DMS79 treated with DMSO at 0.1 percent for 48 hours (cell line): ENCODE measurements around the gene LRP6.
"Not testable (repeated sequence)": the region's sequence is repeated elsewhere in the genome, so short reads cannot be mapped to it uniquely, and the experiment has no call there.

Experiments
- DNase-seq: peaks from one replicate; lab custom pipeline; 2025; lab: John Stamatoyannopoulos, UW

The LRP6 gene

DNA sequence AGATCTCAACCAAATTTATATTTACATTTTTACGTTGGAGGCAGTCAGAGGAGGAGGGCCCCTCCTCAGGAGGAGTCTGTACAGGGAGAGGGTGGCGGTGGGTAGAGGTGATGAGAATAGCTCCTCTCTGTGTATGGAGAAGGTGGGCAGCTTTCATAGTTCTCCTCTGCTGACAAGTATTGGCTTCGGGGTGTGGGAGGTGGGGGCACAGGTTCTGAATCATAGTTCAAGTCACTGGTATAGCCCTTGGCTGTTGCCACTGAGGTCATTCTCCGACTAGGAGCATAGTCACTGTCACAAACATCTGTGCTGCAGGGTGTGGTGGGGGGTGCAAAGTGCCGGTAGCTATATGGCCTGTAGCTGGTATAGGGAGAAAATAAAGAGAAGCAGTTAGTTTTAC, 145.8 kb downstream of the LRP6 start:
- no peak for DNase-seq

DNA sequence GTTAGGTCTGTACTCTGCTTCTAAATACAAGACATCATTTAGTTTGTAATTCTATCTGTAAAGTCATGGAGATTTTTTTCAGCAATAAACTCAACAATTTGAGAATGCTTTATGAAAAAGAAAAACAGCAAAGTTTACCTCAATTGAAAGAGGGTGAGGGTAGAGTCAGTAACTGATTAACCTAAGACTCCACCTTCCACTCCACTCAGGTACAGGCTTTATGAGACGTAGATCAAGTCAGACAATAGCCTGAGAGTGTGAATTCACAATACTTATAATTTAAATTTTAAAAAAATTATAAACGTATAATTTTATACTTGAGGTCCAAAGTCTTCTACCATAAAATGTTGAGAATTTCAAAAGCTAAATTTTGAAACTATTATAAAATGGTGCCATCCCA, 150.2 kb downstream of the LRP6 start:
- DNase-seq: no peak

DNA sequence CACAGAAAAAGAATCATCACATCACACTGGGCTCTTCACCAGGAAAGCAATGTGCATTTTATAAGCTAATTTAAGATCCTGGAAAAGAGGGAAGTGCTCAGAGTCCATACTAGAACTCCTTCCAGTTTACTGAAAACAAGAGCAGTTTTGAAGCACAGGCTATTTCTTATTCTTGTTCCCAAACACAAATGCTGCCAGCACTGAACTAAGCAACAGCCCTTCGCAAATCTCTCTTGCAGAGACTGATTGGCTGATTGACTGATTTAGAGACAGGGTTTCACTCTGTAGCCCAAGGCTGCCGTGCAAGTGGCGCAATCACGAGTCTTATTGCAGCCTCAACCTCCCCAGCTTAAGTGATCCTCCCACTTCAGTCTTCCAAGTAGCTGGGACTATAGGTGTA, 151.3 kb downstream of the LRP6 start:
- no peak for DNase-seq

GRCh38 chr12:12110923-12111555, 155.8 kb downstream of the LRP6 start:
- not testable (repeated sequence) for DNase-seq

DNA sequence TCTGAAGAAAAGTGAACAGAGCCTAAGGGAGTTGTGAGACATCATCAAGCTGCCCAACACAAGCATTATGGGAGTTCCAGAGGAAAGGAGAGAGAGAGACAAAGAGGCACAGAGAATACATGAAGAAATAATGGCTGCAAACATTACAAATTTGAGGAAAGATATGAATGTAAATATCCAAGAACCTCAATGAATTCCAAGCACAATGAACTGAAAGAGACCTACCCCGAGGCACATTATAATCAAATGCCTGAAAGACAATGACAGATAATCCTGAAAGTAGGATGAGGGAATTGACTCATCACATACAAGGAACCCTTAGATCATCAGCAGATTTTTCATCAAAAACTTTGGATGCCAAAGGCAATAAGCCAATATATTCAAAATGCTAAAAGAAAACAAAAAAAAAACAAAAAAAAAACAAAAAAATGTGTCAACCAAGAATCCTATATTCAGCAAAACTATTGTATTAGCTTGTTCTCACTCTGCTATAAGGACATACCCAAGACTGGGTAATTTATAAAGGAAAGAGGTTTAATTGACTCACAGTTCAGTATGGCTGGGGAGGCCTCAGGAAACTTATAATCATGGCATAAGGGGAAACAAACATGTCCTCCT, 158.3 kb downstream of the LRP6 start:
- DNase-seq: no peak

DNA sequence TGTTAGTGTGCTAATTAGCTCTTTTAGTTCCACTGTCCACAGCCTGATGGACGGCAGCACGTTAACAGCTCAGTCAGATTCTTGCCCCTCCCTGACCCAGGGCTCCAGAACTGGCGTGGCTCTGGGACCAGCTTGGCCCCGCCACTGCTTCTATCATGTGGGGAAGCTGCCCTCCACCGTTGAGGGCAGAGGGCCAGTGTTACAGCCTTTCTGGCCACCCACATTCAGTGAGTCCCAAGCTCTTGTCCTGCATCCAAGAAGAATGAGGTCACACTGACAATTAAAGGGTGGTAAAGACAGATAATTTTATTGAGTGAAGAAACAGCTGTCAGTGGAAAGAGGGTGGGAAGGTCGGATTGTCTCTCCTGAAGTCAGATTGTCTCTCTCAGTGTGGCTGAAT, 159.2 kb downstream of the LRP6 start:
- DNase-seq: no peak

DNA sequence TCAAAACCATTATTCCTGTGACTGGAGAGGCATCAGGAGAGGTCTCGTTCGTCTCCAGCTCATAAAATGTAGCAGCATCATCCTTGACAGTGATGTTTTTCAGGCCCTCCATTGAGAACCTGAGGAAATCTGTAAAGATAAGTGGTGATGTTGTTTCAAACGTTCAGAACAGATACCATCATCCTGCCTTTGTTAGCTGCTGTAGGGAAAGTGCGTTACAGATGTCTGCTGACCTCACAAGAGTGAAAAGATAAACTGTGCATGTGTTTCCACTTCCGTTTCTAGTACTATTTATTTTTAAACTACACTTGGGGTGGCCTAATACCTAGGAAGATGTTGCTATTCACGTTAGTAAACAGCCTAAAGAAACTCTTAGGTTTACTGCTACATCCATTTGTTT, 167.7 kb downstream of the LRP6 start:
- no peak for DNase-seq

- no peak for DNase-seq
Observed at GRCh38 chr12:12098691-12099015, 168.2 kb downstream of the LRP6 start.

GRCh38 chr12:12097891-12098690, 168.8 kb downstream of the LRP6 start:
- DNase-seq: no peak

DNA sequence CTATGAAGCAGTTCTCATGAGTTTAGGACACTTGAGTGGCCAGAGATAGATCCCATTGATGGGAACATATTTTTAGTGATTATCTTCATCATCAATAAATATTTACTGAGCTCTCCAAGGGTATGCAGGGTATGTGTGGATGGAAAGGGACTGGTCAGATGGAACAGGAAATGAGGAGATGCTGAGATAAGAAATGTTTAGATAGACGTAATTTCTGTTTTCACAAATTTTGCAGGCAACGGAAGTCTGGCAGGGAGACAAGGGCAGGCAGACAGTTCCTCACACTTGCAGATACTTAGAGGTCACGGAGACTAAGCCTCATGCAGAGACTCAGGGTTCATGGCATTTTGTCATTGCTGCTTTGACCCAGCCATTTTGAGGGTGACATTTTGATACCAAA, 171.8 kb downstream of the LRP6 start:
- DNase-seq: no peak

GRCh38 chr12:12094481-12094880, 172.4 kb downstream of the LRP6 start:
- DNase-seq: no peak

DNA sequence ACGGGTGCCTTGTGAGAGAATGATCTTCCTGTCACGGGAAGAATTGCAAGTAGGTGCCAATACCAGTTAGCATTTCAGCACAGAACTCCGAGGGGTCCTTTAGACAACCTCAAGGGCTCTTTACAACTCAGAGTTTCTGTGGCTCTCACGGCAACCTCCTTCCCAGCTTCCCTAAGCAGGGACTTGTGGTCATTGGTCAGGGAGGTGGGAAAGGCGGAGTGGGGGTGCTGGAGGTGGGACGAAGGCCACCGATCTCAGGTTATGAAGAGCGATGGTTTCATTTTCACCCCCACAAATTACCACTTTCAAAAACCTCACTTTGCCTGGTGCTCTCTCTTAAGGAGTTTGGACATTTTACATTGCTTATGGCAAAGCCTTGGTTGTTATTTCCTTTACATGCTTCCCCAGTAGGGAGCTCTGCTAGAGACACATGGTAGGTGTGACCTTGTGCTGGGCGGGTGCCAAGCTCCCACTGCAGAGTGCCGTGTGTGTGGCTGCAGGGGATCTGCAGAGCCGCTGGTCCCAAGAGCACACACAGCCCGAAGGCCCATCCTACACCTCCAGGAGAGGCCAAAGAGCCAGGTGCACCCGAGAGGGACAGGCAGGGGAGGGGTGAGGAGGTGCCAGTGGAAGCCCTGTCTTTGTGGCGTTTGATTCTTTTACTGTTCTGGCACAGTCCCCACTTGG, 174.7 kb downstream of the LRP6 start:
- peak; percentile 81 for DNase-seq

DNA sequence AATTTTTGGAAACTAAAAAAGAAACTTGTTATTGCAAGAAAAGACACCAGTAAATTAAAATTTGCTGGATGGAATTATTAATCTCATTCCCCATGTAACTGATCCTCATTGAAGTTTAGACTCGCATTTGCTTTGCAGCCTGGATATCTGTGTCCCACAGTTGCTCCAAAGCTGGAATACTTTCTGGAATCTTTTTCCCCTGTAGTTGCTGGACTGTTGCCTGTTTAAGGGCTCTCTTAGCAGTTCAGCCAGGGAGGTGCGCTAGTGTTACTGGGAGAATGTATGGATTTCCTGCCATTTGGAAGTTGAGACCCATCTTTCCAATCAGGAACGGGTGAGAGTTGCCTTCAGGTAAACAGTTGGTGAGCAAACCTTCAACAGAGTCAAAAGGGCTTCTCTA, 175.8 kb downstream of the LRP6 start:
- no peak for DNase-seq

DNA sequence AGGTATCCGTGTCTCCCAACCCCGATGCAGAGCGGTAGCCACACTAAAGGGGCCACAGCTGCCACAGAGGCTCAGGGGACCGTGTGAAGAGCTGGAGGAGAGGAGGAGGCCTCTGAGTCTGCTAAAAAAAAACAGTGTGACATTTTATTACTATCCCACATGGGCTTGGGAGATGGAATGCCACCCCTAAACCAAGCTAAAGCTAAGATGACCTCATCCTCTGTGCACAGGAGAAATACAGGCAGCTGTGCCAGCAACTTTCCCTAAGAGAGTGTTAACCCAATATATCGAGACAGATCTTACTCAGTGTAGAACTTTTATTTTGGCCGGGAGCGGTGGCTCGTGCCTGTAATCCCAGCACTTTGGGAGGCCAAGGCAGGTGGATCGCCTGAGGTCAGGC, 178.1 kb downstream of the LRP6 start:
- DNase-seq: no peak

- no peak for DNase-seq
Observed at GRCh38 chr12:12088147-12088546, 178.7 kb downstream of the LRP6 start.

- DNase-seq: no peak
Observed at GRCh38 chr12:12087693-12088034, 179.2 kb downstream of the LRP6 start.

DNA sequence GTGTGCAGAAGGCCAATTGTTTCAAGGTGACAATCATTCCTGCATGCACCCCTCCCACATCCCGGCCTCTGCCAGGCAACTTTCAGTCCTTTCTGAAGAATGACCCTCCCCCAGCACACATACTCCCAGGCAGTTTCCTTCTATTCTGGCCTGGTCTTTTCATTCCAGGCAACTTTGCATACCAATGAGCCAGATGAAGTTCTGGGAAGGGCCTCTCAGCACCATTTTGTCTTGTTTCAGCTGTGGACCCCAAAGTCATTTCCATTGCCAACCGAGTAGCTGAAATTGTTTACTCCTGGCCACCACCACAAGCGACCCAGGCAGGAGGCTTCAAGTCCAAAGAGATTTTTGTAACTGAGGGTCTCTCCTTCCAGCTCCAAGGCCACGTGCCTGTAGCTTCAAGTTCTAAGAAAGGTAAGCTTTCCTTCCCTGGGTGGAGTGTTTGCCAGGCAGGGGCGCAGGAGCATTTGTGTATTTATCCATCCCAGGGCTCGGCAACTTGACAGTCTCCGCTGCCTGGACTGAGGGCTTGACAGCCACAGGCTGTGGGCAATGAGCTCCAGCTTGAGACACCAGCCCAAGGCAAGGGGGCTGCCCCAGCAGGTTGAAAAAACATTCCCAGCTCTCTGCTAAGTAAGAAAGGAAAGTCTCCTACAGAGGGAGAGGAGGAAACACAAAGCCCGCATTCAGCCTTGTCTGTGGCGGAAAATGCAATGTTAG, 179.7 kb downstream of the LRP6 start:
- no peak for DNase-seq

GRCh38 chr12:12086362-12086761, 180.5 kb downstream of the LRP6 start:
- no peak for DNase-seq

GRCh38 chr12:12083688-12084087, 183.2 kb downstream of the LRP6 start:
- no peak for DNase-seq

- no peak for DNase-seq
Observed at GRCh38 chr12:12081836-12082497, 184.9 kb downstream of the LRP6 start.

GRCh38 chr12:12079291-12079690, 187.6 kb downstream of the LRP6 start:
- no peak for DNase-seq
